Measurements from ENCODE around the gene NUTM1.

Gene NUTM1

GRCh38 chr15:34342737-34343575 is at the start of gene NUTM1, which contains the start of gene NOP10:
Gene NUTM1 (plus strand): TSS chr15:34343315. CDS start chr15:34343697, 382 bp downstream.
Gene NOP10 (minus strand): TSS chr15:34343136. CDS start chr15:34343073, 63 bp downstream.
- peak; percentile 97 for DNase-seq

- DNase-seq, result no peak
These were observed 46.1 kb upstream of the NUTM1 start for GRCh38 chr15:34297059-34297458.

- DNase-seq, result no peak
These were observed 42.1 kb upstream of the NUTM1 start for GRCh38 chr15:34301058-34301457.

- no peak for DNase-seq
These were observed 38.5 kb upstream of the NUTM1 start for GRCh38 chr15:34304613-34305012.

GRCh38 chr15:34311563-34311962 is 31.6 kb upstream of the NUTM1 start:
- no peak for DNase-seq

GRCh38 chr15:34314491-34315490 is 28.3 kb upstream of the NUTM1 start:
- DNase-seq, result no peak

- DNase-seq, result no peak
These were observed 24.6 kb upstream of the NUTM1 start for GRCh38 chr15:34318277-34319079.

- DNase-seq, result no peak
These were observed 19.9 kb upstream of the NUTM1 start for GRCh38 chr15:34323217-34323616.

GRCh38 chr15:34324933-34325332 is 18.2 kb upstream of the NUTM1 start:
- DNase-seq, result no peak

GRCh38 chr15:34325368-34325767 is 17.7 kb upstream of the NUTM1 start:
- DNase-seq, result no peak

- DNase-seq, result no peak
These were observed 15.2 kb upstream of the NUTM1 start for GRCh38 chr15:34327906-34328305.

GRCh38 chr15:34329006-34329405 is 14.1 kb upstream of the NUTM1 start:
- DNase-seq, result no peak

GRCh38 chr15:34330279-34330678 is 12.8 kb upstream of the NUTM1 start:
- no peak for DNase-seq

GRCh38 chr15:34331809-34332208 is 11.3 kb upstream of the NUTM1 start:
- DNase-seq, result no peak

- DNase-seq, result no peak
These were observed 10.5 kb upstream of the NUTM1 start for GRCh38 chr15:34332553-34333120.

- no peak for DNase-seq
These were observed 8.4 kb upstream of the NUTM1 start for GRCh38 chr15:34334672-34335071.

GRCh38 chr15:34335176-34336032 is 7.7 kb upstream of the NUTM1 start:
- no peak for DNase-seq

- no peak for DNase-seq
These were observed 6.7 kb upstream of the NUTM1 start for GRCh38 chr15:34336231-34336990.

GRCh38 chr15:34336991-34337556 is 6.0 kb upstream of the NUTM1 start:
- no peak for DNase-seq

All from activated CD4-positive, CD25-positive, alpha-beta regulatory T cell treated with anti-CD3 and anti-CD28 coated beads, Interleukin-2, amount 50 U/mL, for 72 hours (primary cell).